GM18511 (cell line): ENCODE measurements around the gene CMTM7.
A peak's percentile ranks its signal among the peaks of the same experiment; 100 is the strongest.

Source experiments
- ATAC-seq: cut with Tn5 transposase; IDR thresholded peaks from one replicate; pipeline ENCODE4 v1.9.1; 2021; ENCODE audit warnings: mild to moderate bottlenecking, moderate library complexity; ENCODE audit not compliant: unreplicated experiment

The CMTM7 gene, protein sequence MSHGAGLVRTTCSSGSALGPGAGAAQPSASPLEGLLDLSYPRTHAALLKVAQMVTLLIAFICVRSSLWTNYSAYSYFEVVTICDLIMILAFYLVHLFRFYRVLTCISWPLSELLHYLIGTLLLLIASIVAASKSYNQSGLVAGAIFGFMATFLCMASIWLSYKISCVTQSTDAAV

DNA sequence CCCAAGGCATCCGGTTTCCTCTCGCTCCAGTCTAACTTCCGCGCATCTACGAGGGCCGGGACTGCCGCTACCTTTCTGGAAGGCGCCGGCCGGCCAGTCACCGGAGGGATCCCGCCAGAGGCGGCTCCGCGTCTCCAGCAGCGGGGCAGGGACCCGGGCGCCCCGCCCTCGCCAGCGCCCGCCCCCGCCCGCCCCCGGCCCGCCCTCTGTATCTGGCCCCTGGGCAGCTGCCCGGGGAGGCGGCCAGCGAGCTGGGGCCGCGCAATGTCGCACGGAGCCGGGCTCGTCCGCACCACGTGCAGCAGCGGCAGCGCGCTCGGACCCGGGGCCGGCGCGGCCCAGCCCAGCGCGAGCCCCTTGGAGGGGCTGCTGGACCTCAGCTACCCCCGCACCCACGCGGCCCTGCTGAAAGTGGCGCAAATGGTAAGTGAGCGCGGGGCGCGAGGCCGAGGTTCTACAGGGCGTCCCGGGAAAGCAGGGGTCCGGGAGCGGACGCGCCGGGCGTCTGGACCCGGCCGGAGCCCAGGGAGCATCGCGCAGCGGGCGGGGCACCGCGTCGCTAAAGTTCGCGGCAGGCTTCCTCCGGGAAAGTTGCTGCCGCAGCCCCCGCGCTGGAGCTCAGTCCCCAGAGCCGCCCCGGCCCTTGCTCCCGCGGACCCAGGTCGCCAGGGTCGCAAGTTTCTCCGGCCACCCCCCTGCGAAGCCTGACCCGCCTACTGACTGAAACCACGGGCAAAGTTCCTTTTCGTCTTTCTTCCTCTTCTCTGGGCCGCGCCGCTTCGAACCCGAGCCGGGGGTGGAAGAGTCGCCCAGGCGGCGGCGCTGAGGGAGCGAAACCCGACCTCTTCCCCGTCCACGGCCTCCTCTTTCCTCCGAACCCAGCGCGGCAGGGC lies at the start of gene CMTM7:
Gene CMTM7, plus strand, starts transcription at position 211 of the 893 bp plus-strand sequence. Its CDS starts 54 bp downstream, at position 265.
- peak; percentile 64 for ATAC-seq

DNA sequence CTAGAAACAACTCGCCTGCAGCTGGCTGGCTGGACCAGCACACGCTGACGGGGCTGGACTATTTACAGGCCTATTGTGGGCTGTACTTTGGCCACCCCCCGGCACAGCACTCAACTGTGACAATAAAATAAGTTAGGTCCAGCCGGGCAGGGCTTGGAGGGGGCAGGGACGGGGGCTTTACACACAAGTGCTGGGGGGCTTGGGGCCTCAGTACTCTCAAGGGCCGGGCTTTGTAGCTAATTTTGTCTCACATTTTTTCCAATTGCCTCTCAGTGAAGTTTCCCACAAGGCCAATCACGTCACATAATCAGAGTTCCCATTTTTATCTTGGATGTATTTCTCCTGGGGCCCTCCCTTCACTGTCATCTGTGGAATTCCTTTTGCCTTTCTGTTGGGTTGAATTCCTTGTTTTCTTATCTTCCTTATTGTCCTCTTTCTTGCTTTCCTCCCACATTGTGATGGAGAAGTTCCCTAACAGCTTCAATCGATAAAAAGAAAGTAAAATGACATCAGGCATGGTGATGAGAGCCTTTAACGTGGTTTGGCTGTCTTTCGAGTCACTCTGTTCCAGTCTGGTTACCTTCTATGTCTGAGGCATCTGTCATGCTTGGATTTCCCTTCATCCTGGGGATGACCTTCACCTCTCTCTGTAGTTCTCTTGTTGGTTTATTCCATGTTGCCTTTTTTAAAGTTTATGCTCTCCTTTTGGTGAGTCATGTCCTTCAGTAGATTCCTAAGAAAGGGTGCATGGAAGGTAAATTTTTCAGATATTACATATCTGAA lies 44.1 kb upstream of the CMTM7 start:
- ATAC-seq, result no peak

DNA sequence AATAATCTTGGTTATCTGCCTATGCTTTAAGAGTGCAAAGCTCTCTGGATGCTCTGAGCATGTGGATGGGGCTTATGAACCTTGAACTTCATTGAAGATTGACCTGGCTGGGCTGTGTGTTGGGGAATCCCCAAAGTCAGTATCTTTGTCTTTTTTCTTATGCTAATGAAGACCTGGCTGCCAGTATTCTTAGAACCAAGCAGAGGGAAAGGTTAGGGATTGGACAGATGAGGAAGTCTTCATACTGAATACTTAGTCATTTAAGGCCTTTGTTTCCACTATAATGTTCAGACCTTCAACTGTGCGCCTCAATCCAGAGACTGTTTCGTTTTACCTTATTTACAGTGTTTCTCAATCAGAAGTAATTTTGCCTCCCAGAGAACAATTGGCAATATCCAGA lies 42.5 kb upstream of the CMTM7 start:
- no peak for ATAC-seq

DNA sequence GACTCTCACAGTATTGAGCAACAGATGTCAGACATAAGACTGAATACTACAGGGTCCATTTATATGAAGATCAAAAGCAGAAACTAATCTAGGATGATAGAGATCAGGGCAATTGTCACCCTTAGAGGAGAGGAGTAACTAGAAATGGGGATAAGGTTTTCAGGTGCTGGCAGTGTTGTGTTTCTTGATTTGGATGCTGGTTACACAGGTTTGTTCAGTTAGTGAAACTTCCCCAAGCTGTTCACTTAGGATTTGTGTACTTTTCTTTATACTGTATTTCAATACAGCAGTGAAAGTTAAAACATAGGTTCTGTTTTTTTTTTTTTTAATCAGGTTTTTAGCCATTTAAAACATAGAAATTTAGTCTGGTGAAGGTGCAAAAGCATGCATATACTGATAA lies 39.1 kb upstream of the CMTM7 start:
- ATAC-seq, result no peak

DNA sequence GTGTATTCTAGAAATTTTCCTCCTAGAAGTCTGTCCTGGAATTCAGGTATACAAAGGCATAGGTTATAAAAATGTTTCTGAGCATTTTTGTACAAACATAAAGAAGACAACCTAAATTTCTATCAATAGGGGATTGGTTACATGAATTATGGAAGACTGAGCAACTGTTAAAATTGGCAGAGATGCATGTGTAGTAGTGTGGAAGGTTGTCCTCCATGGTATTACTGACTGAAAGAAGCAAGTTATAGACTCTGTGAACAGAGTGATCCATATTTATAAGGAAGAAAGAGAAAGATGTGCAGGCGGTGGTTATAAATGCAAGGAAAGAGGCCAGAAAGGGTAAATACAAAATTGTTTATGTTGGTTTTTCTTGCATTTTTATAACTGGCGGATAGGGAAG lies 38.3 kb upstream of the CMTM7 start:
- no peak for ATAC-seq

DNA sequence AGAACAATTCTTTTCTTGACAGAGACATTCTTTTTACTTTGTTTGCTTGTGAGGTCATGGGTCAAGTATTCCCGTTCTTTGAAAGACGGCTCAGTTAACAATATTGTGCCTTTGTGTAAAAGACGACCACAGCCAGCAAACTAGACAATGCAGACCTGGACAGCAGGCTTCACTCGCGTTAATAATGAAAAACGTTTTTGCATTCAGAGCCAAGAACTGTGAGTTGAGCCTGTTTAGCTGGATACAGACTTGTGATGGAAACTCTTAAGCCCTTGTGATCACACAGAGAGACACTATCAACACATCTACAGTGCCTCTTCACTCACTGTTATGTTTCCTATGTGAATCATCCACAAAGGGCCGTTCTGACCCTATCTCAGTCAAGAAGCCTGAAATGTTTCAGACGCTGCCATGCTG lies 37.3 kb upstream of the CMTM7 start:
- ATAC-seq, result no peak

DNA sequence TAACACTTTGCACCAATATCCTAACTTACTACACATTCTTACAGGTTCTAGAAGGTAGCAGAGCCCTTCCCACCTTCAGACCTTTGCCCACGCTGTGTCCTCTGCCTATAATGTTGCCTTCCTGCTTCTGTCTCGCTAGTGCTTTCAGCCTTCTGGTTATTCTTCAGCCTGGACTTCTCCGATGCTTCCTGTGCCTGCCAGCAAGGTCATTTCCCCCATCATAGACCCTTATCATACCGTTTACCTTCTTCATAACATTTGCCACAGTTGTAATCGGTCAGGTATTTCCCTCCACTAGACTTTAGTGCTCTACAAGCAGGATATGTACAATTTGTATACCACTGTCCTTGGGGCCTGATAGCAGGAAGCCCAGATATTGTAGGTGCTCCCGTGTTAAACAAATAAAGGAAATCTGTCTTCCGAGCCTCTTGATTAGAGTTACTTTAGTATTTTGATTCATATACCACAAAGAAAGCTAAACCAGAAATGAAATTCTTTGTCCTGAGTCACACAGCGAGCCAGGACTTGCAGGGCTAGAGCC lies 35.8 kb upstream of the CMTM7 start:
- no peak for ATAC-seq

DNA sequence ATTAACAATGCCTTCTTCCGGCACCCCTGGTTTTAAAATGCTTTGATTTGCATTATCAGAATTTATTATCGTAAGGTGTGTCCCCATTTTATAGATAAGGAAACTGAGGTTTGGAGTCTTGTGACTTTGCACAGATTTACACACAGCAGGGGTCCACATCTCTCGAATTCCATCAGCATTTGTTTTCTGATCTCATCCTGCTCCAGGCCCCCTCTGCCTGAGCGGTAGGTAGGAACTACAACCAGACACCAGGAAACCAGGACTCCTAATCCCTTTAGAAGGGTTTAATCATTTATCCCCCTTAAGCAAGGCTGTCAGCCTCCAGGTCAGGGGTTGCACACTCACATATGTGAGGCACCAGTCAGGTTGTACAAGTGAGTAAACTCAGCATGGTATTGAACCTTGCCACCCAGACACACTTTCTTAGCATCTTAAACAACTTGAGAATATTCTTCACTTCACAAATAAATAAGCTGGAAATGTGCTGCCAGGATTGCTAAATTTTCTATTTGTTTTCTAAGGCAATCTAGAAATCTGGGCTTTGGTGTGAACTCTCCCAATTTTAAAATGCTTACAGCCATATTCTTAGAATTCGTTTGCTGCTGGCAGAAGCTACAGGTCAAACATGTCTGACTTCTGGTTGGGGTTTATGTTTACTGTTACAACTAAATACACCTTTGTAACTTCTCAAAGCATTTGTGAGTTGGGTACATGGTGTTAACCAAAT lies 31.7 kb upstream of the CMTM7 start:
- ATAC-seq, result no peak

DNA sequence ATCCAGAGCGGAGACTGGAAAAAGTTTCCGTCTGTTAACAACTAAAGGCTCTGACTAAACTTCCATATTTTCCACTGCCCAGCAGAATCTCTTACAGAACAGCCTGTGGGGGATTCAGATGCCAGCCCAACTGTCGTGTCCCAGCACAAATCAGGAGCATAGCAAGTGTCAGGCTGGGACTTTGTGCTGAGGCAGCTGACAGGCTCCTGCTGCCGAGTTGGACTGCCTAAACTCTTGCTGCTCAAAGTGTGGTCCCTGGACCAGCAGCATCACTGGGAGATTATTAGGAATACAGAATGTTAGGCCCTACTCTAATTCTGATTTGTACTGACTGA lies 31.2 kb upstream of the CMTM7 start:
- ATAC-seq, result no peak

DNA sequence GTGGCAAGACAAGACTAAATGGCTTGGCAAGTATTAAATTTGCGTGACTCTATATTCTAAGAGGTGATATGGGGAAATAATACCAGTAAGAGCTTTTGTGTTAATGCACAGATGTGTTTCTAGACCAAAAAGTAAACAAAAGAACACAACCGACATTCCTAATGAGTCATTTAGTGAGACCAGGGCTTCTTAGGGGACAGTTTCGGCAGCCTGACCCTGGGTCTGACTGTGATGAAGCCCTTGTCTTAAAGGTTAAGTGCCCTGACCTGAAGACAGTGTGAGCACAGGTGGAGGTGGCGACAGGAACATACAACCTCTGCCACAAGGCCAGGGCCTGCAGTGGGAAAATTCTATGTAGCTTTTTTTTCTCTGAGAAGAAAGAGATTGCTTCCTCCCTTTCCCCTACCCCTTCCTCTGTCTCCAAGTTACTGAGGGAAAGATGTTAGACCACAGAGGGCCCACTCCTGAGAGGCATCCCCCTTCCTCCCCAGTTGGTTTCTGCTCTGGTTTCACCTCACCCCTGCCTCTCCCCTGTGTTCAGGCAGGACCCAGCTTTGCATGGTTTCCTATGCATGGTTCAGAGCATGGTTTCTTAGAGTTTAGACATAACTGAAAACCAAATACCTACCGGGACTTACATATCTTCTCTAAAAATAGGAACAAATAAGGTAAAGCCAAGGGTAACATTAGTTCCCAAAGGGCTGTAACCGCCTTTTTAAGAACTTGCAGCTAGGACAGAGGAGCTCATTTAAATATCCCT lies 24.8 kb upstream of the CMTM7 start:
- peak; percentile 64 for ATAC-seq

DNA sequence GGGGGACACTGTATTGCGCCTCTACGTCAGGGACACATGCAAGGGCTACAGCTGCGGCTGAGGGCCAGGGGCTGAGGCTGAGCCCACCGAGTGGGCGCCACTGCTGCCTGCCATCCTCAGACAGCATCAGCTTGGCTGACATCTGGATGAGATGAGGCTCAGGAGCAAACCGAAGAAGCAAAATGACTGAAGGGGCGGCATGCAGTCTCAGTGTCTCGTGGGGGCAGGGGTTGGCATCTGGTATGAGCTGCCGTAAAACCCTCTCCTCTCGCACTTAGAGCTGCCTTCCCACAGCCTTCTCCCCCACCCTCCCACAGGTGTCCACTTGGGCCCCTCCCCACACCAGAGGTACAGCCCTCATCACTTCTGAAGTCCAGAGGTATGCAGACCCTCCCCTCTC lies 24.2 kb upstream of the CMTM7 start:
- ATAC-seq, result no peak

DNA sequence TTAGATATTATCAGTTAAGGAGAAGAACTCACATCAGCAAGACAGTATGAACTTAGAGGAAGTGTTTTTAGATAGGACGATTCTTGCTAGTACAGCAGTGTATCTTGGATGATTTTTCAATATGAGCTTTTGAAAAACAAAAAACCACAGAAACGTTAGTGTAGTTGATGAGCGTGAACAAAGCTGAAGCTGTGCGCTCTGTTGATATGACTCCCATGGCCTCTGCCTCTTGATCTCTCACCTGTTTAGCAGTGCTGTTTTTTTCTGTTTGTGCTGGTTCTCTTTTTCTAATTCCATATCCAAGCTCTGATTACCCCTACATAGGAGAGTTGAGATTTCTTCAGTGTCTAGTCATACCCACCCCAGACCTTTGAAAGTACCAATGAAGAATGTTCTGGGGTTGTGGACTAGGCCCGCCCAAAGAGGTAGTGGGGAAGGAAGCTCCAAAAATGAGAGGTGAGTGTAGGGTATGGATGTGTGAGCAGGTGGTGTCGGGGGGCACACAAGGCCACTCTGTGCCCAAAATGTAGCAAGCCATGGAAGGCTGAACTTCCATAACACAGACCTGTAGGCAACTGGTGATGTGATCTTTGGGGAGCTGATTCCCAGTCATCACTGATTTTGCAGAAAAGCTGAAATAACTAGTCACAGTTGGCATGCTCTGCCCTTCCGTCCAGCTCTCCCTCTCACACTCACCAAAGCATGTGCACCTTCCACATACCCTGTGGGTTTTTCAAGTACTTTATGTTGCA lies 20.0 kb upstream of the CMTM7 start:
- no peak for ATAC-seq

DNA sequence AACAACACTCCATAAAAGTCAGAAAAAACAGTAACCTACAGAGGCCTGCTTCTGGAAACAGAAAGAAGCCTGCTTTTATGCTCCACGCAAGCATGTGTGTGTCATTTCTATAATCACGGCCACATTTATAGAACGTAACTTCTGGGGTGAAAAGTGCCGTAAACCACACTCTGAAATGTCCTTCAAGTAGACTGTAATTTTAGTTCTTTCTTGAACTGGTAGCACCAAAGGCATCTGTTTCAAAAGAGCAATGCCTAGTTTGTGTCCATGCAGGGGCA lies 19.5 kb upstream of the CMTM7 start:
- ATAC-seq, result no peak

DNA sequence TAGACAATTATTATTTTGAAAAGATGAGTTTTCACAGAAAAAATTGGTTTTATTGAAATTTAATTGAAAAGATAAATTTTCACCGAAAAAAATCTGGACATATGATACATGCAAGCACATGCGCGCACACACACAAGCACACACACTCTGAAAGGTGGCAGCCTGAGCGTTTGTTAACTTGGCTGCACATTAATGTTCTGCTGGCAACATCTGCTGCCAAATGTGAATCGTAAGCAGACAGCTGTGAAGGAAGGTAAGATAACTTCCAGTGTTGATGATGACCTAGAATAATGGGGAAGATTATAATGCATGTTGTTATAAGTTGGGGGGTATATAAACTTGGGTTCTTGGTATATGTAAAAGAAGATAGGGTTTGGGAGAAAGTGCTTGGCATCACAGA lies 18.4 kb upstream of the CMTM7 start:
- no peak for ATAC-seq

DNA sequence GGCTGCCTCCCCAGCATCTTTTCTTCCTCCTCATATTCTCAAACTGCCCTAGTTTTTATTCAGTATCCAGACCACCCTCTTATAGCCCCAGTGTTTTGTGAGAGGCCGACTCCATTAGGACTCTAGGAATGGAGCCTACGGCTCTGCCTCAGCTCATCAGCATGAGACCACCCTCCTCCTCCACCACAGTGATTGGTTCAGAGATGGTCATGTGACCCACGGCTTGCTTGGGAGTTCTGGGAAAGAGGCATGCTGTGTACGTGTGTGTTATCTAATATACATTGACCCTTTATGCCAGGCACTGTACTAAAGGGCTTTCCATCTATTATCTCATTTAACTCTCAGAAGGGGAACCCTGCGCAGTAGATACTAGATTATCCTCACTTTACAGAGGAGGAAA lies 17.8 kb upstream of the CMTM7 start:
- ATAC-seq, result no peak

DNA sequence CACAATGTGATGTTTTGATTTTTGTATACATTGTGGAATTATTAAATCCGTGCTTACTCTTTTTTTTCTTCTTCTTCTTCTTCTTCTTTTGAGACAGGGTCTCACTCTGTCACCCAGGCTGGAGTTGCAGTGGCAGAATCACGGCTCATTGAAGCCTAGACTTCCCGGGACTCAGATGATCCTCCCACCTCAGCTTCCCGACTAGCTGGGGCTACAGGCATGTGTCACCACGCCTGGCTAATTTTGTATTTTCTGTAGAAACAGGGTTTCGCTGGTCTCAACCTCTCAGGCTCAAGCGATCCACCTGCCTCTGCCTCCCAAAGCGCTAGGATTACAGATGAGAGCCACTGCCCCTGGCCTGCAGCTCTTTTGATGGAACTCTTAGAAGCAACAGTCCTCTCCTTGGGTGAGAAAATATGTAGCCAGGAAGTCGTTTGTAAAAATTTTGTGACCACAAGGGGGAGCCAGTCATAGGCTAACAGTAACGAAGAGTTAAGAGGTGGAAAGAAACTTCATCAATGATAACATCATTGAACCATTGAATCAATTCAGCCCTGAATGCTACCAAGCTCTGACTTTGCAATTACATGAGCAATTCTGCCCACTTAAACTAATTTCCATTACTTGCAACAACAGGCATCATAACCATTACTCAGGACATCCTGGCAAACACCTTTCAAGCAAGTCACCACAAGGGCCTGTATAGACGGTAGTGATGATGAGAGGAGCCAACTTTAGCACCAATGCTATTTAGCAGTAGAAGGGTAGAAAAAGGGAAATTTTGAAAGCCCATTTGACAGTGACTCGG lies 16.7 kb upstream of the CMTM7 start:
- peak; percentile 79 for ATAC-seq

DNA sequence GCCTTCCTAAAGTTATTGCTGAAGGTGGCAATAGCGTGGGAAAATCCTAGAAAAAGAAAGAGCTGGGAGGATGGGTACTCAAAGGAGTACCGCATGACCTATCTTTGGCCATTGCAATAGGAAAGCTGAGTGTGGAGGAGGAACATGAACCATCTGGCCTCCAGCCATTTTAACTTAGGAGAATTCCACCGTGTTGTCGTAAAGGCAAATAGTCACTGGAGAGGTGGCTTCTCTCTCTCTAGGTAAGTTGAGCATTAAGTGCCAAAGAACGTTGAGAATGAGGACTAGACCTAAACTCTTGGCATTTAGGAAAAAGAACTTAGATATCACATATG lies 16.1 kb upstream of the CMTM7 start:
- no peak for ATAC-seq

DNA sequence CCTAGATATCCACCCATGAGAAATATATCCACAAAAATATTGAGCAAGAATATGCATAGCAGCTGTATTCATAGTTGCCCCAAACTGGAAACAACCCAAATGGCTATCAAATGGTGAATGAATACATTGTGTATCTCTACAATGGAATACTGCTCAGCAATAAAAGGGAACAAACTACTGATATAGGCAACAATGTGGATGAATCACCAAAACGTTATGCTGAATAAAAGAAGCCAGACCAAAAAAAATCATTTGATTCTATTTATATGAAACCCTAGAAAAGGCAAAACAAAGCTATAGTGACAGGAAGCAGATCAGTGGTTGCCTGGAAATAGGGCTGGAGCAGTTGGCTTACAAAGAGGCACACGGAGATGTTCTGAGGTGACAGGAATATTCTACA lies 15.5 kb upstream of the CMTM7 start:
- no peak for ATAC-seq
